Neuron (in vitro differentiated cells): ENCODE measurements around the gene VASP.
A peak's percentile ranks its signal among the peaks of the same experiment; 100 is the strongest.

Experiments
- H2AFZ ChIP-seq: one replicate; pipeline ENCODE4 v1.6.1; 2013; ENCODE audit warnings: low read depth, mild to moderate bottlenecking, inconsistent platforms, low read length, moderate library complexity
- H3K27me3 ChIP-seq: one replicate; pipeline ENCODE4 v1.6.1; 2013; ENCODE audit warnings: low read length; ENCODE audit not compliant: insufficient read depth
- H3K36me3 ChIP-seq: one replicate; pipeline ENCODE4 v1.6.1; 2013; ENCODE audit warnings: low read length; ENCODE audit not compliant: insufficient read depth
- H3K4me1 ChIP-seq: one replicate; pipeline ENCODE4 v1.6.1; 2013; ENCODE audit warnings: low read length; ENCODE audit not compliant: insufficient read depth
- H3K4me3 ChIP-seq: 2 replicates; pipeline ENCODE4 v1.5.1; 2013; ENCODE audit warnings: mild to moderate bottlenecking, low read length, moderate library complexity
- H3K9me3 ChIP-seq: one replicate; pipeline ENCODE4 v1.6.1; 2013; ENCODE audit warnings: low read length

VASP gene

DNA sequence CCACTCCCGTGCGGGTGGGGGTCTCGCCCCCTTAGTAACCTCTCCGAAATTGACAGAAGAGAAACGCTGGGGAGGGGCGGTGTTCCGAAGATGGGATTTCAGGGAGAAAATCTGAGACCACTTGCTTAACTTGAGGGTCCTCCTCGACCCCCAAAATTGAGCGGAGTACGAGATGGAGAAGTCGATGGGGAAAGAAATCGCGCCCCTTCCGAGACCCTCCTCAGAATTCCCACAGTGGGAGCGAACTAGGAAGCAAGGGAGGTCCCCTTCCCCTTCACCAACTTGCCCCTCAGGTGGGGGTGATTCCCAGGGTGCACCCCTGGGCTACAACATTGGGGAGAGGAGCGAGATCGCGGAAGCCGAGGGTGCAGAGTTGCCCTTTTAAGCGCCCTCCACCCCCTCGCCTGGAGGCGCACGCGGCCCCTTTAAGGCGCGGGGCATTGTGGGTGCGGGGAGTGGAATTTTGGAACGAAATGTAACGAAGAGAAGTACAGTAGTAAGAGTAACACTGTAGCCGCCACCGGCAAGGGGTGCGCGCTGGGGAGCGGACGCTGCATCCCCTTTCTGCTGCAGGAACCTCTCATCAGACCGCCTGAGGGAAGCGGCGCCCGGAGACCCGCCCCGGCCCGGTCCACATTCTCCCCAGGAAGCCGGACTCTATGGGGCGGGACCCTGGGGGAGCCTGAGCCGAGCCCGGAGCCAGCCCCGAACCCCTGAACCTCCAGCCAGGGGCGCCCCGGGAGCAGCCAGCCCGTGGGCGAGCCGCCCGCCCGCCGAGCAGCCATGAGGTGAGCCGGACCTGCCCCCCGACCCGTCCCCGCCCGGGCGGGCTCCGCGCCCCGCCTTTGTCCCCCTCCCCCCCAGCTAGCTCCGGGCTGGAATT lies at the start of gene VASP:
VASP (plus strand) TSS at position 491 of the 883 bp plus-strand sequence; CDS start at position 784, 293 bp downstream.
- H3K4me3 ChIP-seq: peak within 1 kb of the TSS; percentile 72
- H2AFZ ChIP-seq: peak within 1 kb of the TSS; percentile 89
- no peaks in the 10 kb centered on the region for H3K36me3 ChIP-seq
- H3K9me3 ChIP-seq: no peaks in the 10 kb centered on the region
- H3K27me3 ChIP-seq: peaks cover 4% of the 10 kb centered on the region
- H3K4me1 ChIP-seq: peaks cover 15% of the 10 kb centered on the region

DNA sequence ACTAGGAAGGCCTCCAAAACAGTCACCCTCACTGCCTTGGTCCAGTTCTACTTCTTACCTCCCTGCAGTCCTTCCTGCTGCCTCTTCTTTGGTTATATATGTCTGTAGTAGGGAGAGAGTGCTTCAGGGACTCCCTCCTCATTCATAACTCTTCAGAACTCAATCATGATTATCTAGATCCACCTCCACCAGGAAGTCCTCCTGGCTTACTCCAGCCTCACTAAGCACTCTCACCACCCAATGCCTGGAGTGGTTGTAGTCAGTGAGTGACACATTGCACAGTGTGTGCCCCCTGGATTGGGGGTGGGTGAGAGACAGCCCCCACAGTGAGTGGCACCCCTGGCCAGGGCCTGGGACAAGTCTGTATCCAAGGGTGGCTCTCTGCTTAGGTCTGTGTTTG lies 49.5 kb upstream of the VASP start:
- peaks cover 10% of the 10 kb centered on the region for H3K4me1 ChIP-seq
- H3K27me3 ChIP-seq: peaks cover 4% of the 10 kb centered on the region
- H2AFZ ChIP-seq: no peak overlapping the region
- H3K36me3 ChIP-seq: no peaks in the 10 kb centered on the region
- no peaks in the 10 kb centered on the region for H3K9me3 ChIP-seq
- no peak overlapping the region for H3K4me3 ChIP-seq

DNA sequence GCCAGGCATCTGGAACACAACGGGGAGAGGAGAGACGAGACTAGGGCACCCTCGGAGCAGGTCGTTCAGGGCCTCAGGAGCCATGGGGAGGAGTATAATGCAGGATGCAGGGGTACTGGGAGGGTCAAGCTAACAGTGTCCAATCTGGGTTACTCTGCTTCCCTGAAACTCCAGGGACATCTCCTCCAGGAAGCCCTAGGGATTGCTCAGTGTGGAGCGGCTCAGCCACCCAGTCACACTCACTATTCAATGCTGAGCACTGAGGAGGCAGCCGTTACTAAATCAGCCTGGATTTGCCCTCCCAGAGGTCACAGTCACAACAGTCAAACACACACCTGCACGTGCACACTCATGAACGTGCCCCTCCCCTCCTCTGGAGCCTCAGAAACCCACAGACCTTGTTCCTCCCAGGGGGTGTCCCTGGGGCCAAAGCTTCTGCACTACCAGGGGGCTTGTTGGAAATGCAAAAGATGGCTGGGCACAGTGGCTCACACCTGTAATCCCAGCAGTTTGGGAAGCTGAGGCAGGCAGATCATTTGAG lies 46.4 kb upstream of the VASP start:
- Histone ChIP-seq H3K4me1 (peaks cover 8% of the 10 kb centered on the region), H3K27me3 (peaks cover 4% of the 10 kb centered on the region), H3K9me3 (no peaks in the 10 kb centered on the region), H3K4me3 (no peak overlapping the region), H2AFZ (no peak overlapping the region), H3K36me3 (no peaks in the 10 kb centered on the region)

DNA sequence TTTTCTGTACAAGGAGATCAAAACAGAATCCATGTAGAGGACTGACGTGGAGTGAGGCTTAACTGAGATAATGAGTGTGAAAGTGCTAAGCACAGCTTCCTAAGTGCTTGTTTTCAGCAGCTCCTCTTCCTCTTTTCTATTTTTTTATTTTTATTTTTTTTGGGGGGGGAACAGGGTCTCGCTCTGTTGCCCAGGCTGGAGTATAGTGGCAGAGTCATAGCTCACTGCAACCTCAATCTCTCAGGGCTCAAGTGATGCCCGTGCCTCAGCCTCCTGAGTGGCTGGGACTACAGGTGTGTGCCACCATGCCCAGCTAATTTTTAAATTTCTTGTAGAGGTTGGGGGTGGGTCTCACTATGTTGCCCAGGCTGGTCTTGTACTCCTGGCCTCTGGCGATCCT lies 45.1 kb upstream of the VASP start:
- Histone ChIP-seq H3K9me3 (no peaks in the 10 kb centered on the region), H3K27me3 (peaks cover 4% of the 10 kb centered on the region), H2AFZ (no peak overlapping the region), H3K4me3 (no peak overlapping the region), H3K4me1 (peaks cover 6% of the 10 kb centered on the region), H3K36me3 (no peaks in the 10 kb centered on the region)

DNA sequence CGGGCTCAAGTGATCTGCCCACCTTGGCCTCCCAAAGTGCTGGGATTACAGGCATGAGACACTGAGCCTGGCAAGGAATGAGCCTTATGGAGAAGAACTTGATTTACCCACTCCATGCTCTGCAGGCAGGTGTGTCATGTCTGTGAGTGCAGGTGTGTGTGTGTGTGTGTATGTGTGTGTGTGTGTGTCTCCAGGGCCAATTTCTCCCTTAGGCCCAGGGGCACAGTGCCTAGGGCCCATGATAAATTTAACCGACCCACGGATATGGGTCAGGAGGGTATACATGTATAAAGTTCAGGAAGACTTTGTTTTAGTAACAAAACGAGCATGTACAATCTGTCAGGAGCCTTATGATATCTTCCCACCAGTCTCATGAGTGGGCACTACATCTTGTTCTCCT lies 44.0 kb upstream of the VASP start:
- Histone ChIP-seq H3K9me3 (no peaks in the 10 kb centered on the region), H3K27me3 (peaks cover 4% of the 10 kb centered on the region), H2AFZ (no peak overlapping the region), H3K4me3 (no peak overlapping the region), H3K4me1 (peaks cover 10% of the 10 kb centered on the region), H3K36me3 (no peaks in the 10 kb centered on the region)

DNA sequence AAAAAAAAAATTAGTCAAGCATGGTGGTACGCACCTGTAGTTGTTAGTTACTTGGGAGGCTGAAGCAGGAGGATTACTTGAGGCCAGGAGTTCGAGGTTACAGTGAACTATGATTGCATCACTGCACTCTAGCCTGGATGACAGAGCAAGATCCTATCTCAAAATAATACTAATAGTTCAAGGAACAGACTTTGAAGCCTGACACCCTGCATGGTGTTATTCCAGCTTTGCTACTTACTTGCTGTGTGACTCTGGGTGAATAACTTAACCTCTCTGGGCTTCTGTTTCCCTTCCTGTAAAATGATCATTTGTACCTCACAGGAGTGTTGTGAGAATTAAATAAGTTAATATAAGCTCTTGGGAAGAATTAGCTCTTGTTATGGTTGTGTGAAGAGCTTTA lies 43.0 kb upstream of the VASP start:
- H3K27me3 ChIP-seq: peaks cover 4% of the 10 kb centered on the region
- H3K4me3 ChIP-seq: no peak overlapping the region
- H2AFZ ChIP-seq: no peak overlapping the region
- H3K4me1 ChIP-seq: peaks cover 15% of the 10 kb centered on the region
- H3K9me3 ChIP-seq: no peaks in the 10 kb centered on the region
- no peaks in the 10 kb centered on the region for H3K36me3 ChIP-seq

DNA sequence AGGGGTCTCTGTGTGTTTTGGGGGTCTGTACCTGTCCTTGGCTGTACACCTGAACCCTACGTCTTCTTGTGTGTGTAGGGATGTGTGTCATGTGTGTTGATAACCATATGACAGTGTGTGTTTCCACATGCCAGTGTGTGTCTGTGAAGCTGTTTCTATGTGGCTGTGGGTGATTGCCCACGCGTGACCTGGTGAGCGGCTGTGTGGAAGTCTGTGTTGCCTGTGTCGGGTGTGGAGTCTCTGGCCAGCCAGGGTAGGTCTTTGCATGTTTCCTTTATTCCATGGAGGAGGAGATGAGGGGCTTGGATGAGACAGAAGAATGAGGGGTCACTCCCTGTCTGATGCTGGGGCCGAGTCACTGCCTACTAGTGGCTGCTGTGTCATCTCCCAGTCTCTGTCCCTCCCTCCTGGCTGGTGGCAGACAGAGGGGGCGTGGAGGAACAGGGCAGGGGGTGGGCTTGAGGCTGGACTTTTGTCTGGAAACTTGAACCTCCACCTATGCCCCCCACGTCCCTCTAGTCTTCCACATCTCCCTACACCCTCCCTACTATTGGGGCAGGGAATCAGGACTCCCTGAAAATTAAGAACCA lies 42.3 kb upstream of the VASP start:
- Histone ChIP-seq H2AFZ (no peak overlapping the region), H3K4me3 (no peak overlapping the region), H3K27me3 (peaks cover 4% of the 10 kb centered on the region), H3K36me3 (no peaks in the 10 kb centered on the region), H3K4me1 (peaks cover 17% of the 10 kb centered on the region), H3K9me3 (no peaks in the 10 kb centered on the region)

DNA sequence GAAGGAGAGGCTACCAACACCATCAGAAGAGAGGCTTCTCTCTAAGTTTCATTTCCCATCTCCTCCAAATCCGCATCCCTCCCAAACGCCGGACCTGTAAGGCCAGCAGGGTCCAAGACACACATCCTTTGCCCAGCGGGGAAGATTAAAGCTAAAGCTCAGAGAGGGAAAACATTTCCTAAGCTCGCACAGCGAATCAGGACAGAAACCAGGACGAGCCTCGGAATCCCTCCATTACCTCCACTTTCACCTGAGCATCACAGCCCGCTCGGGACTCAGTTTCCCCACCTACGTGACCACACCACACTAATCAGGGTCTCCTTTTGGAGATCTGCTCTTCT lies 40.2 kb upstream of the VASP start:
- peak overlapping the region; percentile 73 for H2AFZ ChIP-seq
- H3K36me3 ChIP-seq: no peaks in the 10 kb centered on the region
- peak overlapping the region; percentile 72 for H3K4me3 ChIP-seq
- H3K4me1 ChIP-seq: peaks cover 22% of the 10 kb centered on the region
- H3K27me3 ChIP-seq: no peaks in the 10 kb centered on the region
- H3K9me3 ChIP-seq: no peaks in the 10 kb centered on the region

DNA sequence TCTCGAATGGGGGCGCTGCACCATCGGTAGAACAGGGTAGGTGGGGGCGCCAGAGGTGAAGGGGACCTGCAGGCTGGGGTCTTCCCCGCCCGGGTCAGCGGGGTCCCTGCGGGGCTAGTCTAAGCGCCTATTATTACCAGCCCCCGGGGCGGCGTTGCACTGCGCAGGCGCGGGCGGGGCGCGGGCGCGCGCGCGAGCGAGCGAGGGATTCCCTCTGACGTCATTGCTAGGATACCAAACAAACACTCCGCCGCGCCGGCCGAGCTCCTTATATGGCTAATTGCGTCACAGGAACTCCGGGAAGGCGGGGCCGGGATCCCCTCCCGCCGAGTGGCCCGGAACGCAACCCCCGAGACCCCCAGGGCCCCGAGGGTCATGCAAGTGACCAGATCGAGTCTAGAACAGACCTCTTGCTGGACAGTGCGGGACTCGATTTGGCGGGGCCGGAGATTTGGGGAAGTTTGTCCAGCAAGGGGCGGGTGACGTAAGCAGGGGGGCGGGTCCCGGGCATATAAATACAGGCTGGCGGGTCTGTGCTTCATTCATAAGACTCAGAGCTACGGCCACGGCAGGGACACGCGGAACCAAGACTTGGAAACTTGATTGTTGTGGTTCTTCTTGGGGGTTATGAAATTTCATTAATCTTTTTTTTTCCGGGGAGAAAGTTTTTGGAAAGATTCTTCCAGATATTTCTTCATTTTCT lies 39.7 kb upstream of the VASP start, which contains the start of gene FOSB:
FOSB (plus strand) TSS at position 541 of the 703 bp plus-strand sequence. CDS start 591 bp downstream, outside the sequence.
- H3K9me3 ChIP-seq: no peaks in the 10 kb centered on the region
- H2AFZ ChIP-seq: peak within 1 kb of the TSS; percentile 73
- no peaks in the 10 kb centered on the region for H3K36me3 ChIP-seq
- peak within 1 kb of the TSS; percentile 72 for H3K4me3 ChIP-seq
- H3K4me1 ChIP-seq: peaks cover 22% of the 10 kb centered on the region
- H3K27me3 ChIP-seq: no peaks in the 10 kb centered on the region

DNA sequence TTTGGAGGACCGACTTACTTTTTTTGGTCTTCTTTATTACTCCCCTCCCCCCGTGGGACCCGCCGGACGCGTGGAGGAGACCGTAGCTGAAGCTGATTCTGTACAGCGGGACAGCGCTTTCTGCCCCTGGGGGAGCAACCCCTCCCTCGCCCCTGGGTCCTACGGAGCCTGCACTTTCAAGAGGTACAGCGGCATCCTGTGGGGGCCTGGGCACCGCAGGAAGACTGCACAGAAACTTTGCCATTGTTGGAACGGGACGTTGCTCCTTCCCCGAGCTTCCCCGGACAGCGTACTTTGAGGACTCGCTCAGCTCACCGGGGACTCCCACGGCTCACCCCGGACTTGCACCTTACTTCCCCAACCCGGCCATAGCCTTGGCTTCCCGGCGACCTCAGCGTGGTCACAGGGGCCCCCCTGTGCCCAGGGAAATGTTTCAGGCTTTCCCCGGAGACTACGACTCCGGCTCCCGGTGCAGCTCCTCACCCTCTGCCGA lies 39.1 kb upstream of the VASP start:
- H3K4me1 ChIP-seq: peaks cover 22% of the 10 kb centered on the region
- peak overlapping the region; percentile 73 for H2AFZ ChIP-seq
- H3K27me3 ChIP-seq: no peaks in the 10 kb centered on the region
- H3K9me3 ChIP-seq: no peaks in the 10 kb centered on the region
- no peaks in the 10 kb centered on the region for H3K36me3 ChIP-seq
- peak overlapping the region; percentile 72 for H3K4me3 ChIP-seq

DNA sequence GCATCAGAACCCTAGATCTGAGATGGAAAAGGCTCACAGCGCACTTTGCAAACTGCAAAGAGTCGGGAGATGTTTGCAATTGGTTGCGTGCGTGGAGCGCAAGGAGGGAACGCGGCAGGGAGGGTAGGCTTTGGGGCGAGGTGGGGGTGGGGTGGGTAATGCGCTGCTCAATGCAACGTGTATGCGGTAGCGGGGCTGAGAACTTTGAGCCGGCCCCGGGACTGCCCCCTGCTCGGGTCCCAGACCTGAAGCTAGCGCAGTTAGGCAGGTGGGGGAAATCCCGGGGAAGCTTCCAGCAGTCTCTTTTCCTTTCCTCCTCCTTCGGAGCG lies 38.5 kb upstream of the VASP start:
- Histone ChIP-seq H2AFZ (peak overlapping the region; percentile 41), H3K36me3 (no peaks in the 10 kb centered on the region), H3K27me3 (no peaks in the 10 kb centered on the region), H3K9me3 (no peaks in the 10 kb centered on the region), H3K4me1 (peaks cover 22% of the 10 kb centered on the region), H3K4me3 (peak overlapping the region; percentile 72)

DNA sequence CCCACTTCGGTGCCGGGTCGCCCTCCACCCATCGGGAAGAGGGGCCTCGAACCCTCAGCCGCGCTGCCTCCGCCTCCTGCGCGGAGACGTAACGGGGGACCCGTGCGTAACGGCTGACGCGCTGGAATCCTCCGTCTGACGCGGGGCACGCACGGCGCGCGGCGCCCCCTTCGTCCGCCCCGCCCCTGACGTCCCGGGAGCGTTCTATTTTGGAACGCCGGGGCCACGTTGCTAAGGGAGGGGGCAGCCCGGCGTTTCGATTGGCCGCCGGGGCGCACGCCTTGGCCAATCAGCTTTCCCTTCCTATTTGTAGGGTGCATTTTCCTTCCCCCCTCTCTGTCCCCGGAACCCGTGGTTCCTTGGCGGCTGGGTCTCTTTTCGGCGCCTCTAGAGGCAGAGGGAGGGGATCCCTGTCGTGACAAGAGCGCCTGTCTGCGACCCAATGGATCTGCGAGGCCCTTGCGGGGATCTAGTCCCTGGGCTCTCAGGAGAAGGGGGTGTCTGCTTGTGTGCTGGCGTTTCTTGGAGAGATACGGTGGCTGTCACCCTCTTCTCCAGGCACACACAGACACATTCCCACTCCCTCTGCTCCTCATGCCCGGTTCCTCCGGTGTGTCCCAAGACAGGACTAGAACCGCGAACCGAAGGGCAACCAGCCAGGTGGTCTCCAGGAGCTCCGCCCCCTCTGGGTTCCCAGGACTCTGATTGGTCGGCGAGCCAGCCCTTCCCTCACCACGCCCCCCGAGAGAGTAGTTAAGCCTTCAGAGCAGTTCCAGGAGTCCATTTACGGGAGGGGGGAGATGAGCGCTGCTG lies 37.9 kb upstream of the VASP start:
- no peaks in the 10 kb centered on the region for H3K36me3 ChIP-seq
- peaks cover 22% of the 10 kb centered on the region for H3K4me1 ChIP-seq
- H3K4me3 ChIP-seq: peak overlapping the region; percentile 72
- H2AFZ ChIP-seq: peak overlapping the region; percentile 87
- H3K27me3 ChIP-seq: no peaks in the 10 kb centered on the region
- no peaks in the 10 kb centered on the region for H3K9me3 ChIP-seq
